Tibial nerve (tissue), 4 donors: Measurements from ENCODE around the gene SLC25A11. TPM values are rescaled to one million over a fixed set of nuclear protein-coding genes. Genes with fewer than 3 reads are reported as not detected.

Experiments used
- DNase-seq, 2 donors: peaks; one replicate each; pipeline ENCODE4 v3.0.0-alpha.2; 2019; ENCODE audit warnings: low spot score in 2 of 2
- H3K27ac ChIP-seq, 4 donors: fragments of 200-600 bp; sonication (generic) in 3 of 4; one replicate each; pipeline ENCODE4 v1.5.1; 2017 to 2019; ENCODE audit warnings: mild to moderate bottlenecking in 1 of 4
- H3K27me3 ChIP-seq, 2 donors: fragments of 200-600 bp; sonication (generic) in 1 of 2; one replicate each; pipeline versions ENCODE4 v1.5.1 to v1.6.0; 2017 to 2019
- H3K36me3 ChIP-seq, 3 donors: fragments of 200-600 bp; sonication (generic); one replicate each; pipeline ENCODE4 v1.5.1; 2018 to 2019
- H3K4me1 ChIP-seq, 4 donors: fragments of 200-600 bp; sonication (generic) in 3 of 4; one replicate each; pipeline ENCODE4 v1.5.1; 2017 to 2019
- H3K4me3 ChIP-seq, 4 donors: fragments of 200-600 bp; sonication (generic) in 3 of 4; one replicate each; pipeline ENCODE4 v1.5.1; 2017 to 2019; ENCODE audit warnings: mild to moderate bottlenecking in 1 of 4, moderate library complexity in 1 of 4
- H3K9me3 ChIP-seq, 4 donors: fragments of 200-600 bp; sonication (generic) in 3 of 4; one replicate each; pipeline ENCODE4 v1.5.1; 2017 to 2019
- CTCF ChIP-seq, 5 experiments: fragments of 200-600 bp in 3 of 5; fragments of 450-650 bp in 2 of 5; sonication (generic) in 3 of 5; IDR thresholded peaks; one replicate each; pipeline ENCODE4 v1.5.1; 2016 to 2019; ENCODE audit warnings: antibody characterized with exemption in 5 of 5, mild to moderate bottlenecking in 3 of 5, moderate library complexity in 2 of 5
- EP300 ChIP-seq, 2 donors: sonication (generic); formaldehyde crosslinking; IDR thresholded peaks; one replicate each; pipeline ENCODE4 v1.6.1; 2017; ENCODE audit warnings: antibody characterized with exemption in 2 of 2, mild to moderate bottlenecking in 1 of 2
- POLR2A ChIP-seq, 2 donors: fragments of 450-650 bp; IDR thresholded peaks; one replicate each; pipeline ENCODE4 v1.6.1; 2017; ENCODE audit warnings: antibody characterized with exemption in 2 of 2, mild to moderate bottlenecking in 2 of 2, moderate library complexity in 2 of 2
- WGBS, 2 donors: methylation state at CpG; one replicate each; pipeline ENCODE4 v1.1.5; 2018; 5-methylcytosine and 5-hydroxymethylcytosine counted together
- total RNA-seq, 4 donors: library from RNA; depleted of rRNA; stranded (reverse); fragments of >200 nt; gene quantifications; one replicate each; pipeline ENCODE4 v1.1.0, GENCODE V29; 2016

The SLC25A11 gene
- total RNA-seq, 4 donors from 2014 or later: 30.3 to 42.8 (median 32.3) TPM

- peak in 1 of 2 donors; percentile 49 for DNase-seq
- TF ChIP-seq EP300 (IDR thresholded peaks at IDR 0.05) (no peak), POLR2A (IDR thresholded peaks at IDR 0.05) (no peak), CTCF (IDR thresholded peaks at IDR 0.05) (no peak)
- WGBS, 2 donors: 11 to 22% methylated on average over 27 to 33 of the region's 52 CpGs
- no peaks in the 10 kb centered on the region for H3K9me3 ChIP-seq
- peaks cover 0 to 14% (median 0%) of the 10 kb centered on the region in 3 donors for H3K36me3 ChIP-seq
- no peaks in the 10 kb centered on the region for H3K27me3 ChIP-seq
- H3K4me1 ChIP-seq: peaks cover 0 to 41% (median 28%) of the 10 kb centered on the region in 4 donors
- H3K27ac ChIP-seq: peak overlapping the region; percentile 94 to 98 (median 96)
- peak overlapping the region; percentile 85 to 99 (median 95) for H3K4me3 ChIP-seq
Observed at GRCh38 chr17:4950075-4950745, 10.4 kb upstream of the SLC25A11 start.

GRCh38 chr17:4949321-4950074, 9.7 kb upstream of the SLC25A11 start:
- WGBS, 2 donors: 0 to 1% methylated on average over 6 to 48 of the region's 75 CpGs
- peaks cover 0 to 48% (median 34%) of the 10 kb centered on the region in 4 donors for H3K4me1 ChIP-seq
- peak in 1 of 2 donors; percentile 46 for DNase-seq
- peak overlapping the region; percentile 85 to 99 (median 95) for H3K4me3 ChIP-seq
- peaks cover 0 to 21% (median 0%) of the 10 kb centered on the region in 3 donors for H3K36me3 ChIP-seq
- peak overlapping the region; percentile 94 to 98 (median 96) for H3K27ac ChIP-seq
- TF ChIP-seq CTCF (IDR thresholded peaks at IDR 0.05) (peak in 1 of 5 experiments; percentile 16), EP300 (IDR thresholded peaks at IDR 0.05) (peak in 1 of 2 donors; percentile 10), POLR2A (IDR thresholded peaks at IDR 0.05) (peak in 1 of 2 donors; percentile 32)
- H3K27me3 ChIP-seq: no peaks in the 10 kb centered on the region
- no peaks in the 10 kb centered on the region for H3K9me3 ChIP-seq

GRCh38 chr17:4948931-4949320, 9.1 kb upstream of the SLC25A11 start:
- Histone ChIP-seq H3K27ac (peak overlapping the region; percentile 94 to 98 (median 96)), H3K27me3 (no peaks in the 10 kb centered on the region), H3K4me1 (peaks cover 0 to 54% (median 36%) of the 10 kb centered on the region in 4 donors), H3K4me3 (peak overlapping the region; percentile 85 to 99 (median 95)), H3K36me3 (peaks cover 0 to 27% (median 0%) of the 10 kb centered on the region in 3 donors), H3K9me3 (no peaks in the 10 kb centered on the region)
- peak; percentile 14 to 36 for TF ChIP-seq POLR2A (IDR thresholded peaks at IDR 0.05)
- TF ChIP-seq EP300 (IDR thresholded peaks at IDR 0.05): no peak
- peak in 1 of 5 experiments; percentile 35 for TF ChIP-seq CTCF (IDR thresholded peaks at IDR 0.05)
- DNase-seq: peak; percentile 58 to 63
- 0% methylated on average over 35 of the region's 40 CpGs for WGBS, 2 donors

GRCh38 chr17:4948166-4948930, 8.5 kb upstream of the SLC25A11 start, which contains the start of gene PFN1:
Gene PFN1, minus strand, starts transcription at chr17:4948530. Its CDS starts 136 bp downstream, at chr17:4948394.
- peak within 1 kb of the TSS; percentile 94 to 98 (median 96) for H3K27ac ChIP-seq
- peaks cover 0 to 33% (median 0%) of the 10 kb centered on the region in 3 donors for H3K36me3 ChIP-seq
- TF ChIP-seq EP300 (IDR thresholded peaks at IDR 0.05) (peak in 1 of 2 donors; percentile 65), CTCF (IDR thresholded peaks at IDR 0.05) (no peak), POLR2A (IDR thresholded peaks at IDR 0.05) (peak; percentile 59 to 77)
- no peaks in the 10 kb centered on the region for H3K27me3 ChIP-seq
- H3K4me3 ChIP-seq: peak within 1 kb of the TSS; percentile 85 to 99 (median 95)
- DNase-seq: peak; percentile 91 to 94
- peaks cover 0 to 60% (median 36%) of the 10 kb centered on the region in 4 donors for H3K4me1 ChIP-seq
- WGBS, 2 donors: 0 to 1% methylated on average over 14 to 42 of the region's 59 CpGs
- H3K9me3 ChIP-seq: no peaks in the 10 kb centered on the region
